Brain microvascular endothelial cell (primary cell): ENCODE results near the gene SLC35G6.
"Not testable (repeated sequence)": the region's sequence is repeated elsewhere in the genome, so short reads cannot be mapped to it uniquely, and the experiment has no call there.

Experiments
- DNase-seq: peaks from one replicate; pipeline ENCODE4 v3.0.0-alpha.2; 2020
- H3K27ac ChIP-seq: fragments of 250-450 bp; sonication (Bioruptor Pico); 2 replicates; pipeline ENCODE4 v1.5.1; 2020; ENCODE audit warnings: mild to moderate bottlenecking, moderate library complexity
- H3K27me3 ChIP-seq: fragments of 250-450 bp; sonication (Bioruptor Pico); replicated peaks from 2 replicates; pipeline ENCODE4 v1.5.1; 2020; ENCODE audit warnings: mild to moderate bottlenecking
- H3K36me3 ChIP-seq: fragments of 250-450 bp; sonication (Bioruptor Pico); replicated peaks from 2 replicates; pipeline ENCODE4 v1.5.1; 2020; ENCODE audit warnings: mild to moderate bottlenecking
- H3K4me3 ChIP-seq: 2 replicates; pipeline ENCODE4 v1.5.1; 2011; ENCODE audit warnings: low read depth, mild to moderate bottlenecking, control low read depth, low read length, moderate library complexity
- CTCF ChIP-seq: IDR thresholded peaks from 2 replicates; pipeline ENCODE4 v1.5.1; 2011; ENCODE audit warnings: low read depth, mild to moderate bottlenecking, moderate library complexity, low read length, control low read depth, inconsistent platforms; ENCODE audit errors: missing control alignments
- in situ Hi-C: cut with HindIII; loops from 2 replicates; pipeline ENCODE4 v1.10.0; 2017; ENCODE audit warnings: low sequenced_read_pairs, low pct_ligation_motif_present

Gene SLC35G6

GRCh38 chr17:7468290-7468689, 13.0 kb upstream of the SLC35G6 start:
- Histone ChIP-seq H3K36me3 (peaks cover 12% of the 10 kb centered on the region), H3K4me3 (no peak overlapping the region), H3K27ac (no peak overlapping the region), H3K27me3 (no peaks in the 10 kb centered on the region)
- no peak for DNase-seq
- in situ Hi-C loops, result no loop called here
- TF ChIP-seq CTCF, result no peak

GRCh38 chr17:7468804-7469389, 12.3 kb upstream of the SLC35G6 start:
- in situ Hi-C loops, result no loop called here
- DNase-seq, result no peak
- peaks cover 8% of the 10 kb centered on the region for H3K36me3 ChIP-seq

GRCh38 chr17:7469843-7470242, 11.4 kb upstream of the SLC35G6 start:
- H3K27me3 ChIP-seq, H3K36me3 ChIP-seq, H3K4me3 ChIP-seq, DNase-seq, H3K27ac ChIP-seq, in situ Hi-C loops: not testable (repeated sequence)

More at GRCh38 chr17:7468804-7469389, 12.3 kb upstream of the SLC35G6 start:
- H3K4me3 ChIP-seq, result no peak overlapping the region
- H3K27me3 ChIP-seq, result no peaks in the 10 kb centered on the region
- no peak for TF ChIP-seq CTCF
- H3K27ac ChIP-seq, result no peak overlapping the region

- H3K27ac ChIP-seq, H3K4me3 ChIP-seq, H3K36me3 ChIP-seq, in situ Hi-C loops, H3K27me3 ChIP-seq, DNase-seq: not testable (repeated sequence)
Measured at GRCh38 chr17:7470457-7470973, 10.7 kb upstream of the SLC35G6 start.

GRCh38 chr17:7471729-7472128, 9.5 kb upstream of the SLC35G6 start:
- no peak for DNase-seq
- H3K27me3 ChIP-seq, result no peaks in the 10 kb centered on the region
- H3K27ac ChIP-seq, result no peak overlapping the region
- in situ Hi-C loops, result no loop called here
- peaks cover 4% of the 10 kb centered on the region for H3K36me3 ChIP-seq
- no peak for TF ChIP-seq CTCF
- no peak overlapping the region for H3K4me3 ChIP-seq

- H3K27me3 ChIP-seq, in situ Hi-C loops, DNase-seq, H3K4me3 ChIP-seq, H3K36me3 ChIP-seq, H3K27ac ChIP-seq: not testable (repeated sequence)
Measured at GRCh38 chr17:7474767-7475166, 6.5 kb upstream of the SLC35G6 start.

- DNase-seq, result no peak
- no peaks in the 10 kb centered on the region for H3K36me3 ChIP-seq
- H3K4me3 ChIP-seq, result no peak overlapping the region
- in situ Hi-C loops, result no loop called here
- no peak for TF ChIP-seq CTCF
- H3K27ac ChIP-seq, result no peak overlapping the region
- H3K27me3 ChIP-seq, result no peaks in the 10 kb centered on the region
Measured at GRCh38 chr17:7475764-7476422, 5.4 kb upstream of the SLC35G6 start.
